SK-N-SH (cell line): ENCODE results near the gene FOXP1. TPM values are rescaled to one million over a fixed set of nuclear protein-coding genes. Genes with fewer than 3 reads are reported as not detected.

Experiments used
- CTCF ChIA-PET: fragments of 300-600, 350-600 bp; formaldehyde crosslinking; extraction: SDS; loops from one replicate; lab custom pipeline; 2021; lab: Yijun Ruan, JAX
- POLR2A ChIA-PET: fragments of 350-600 bp; sonication (Branson Sonifier 250); formaldehyde crosslinking; extraction: SDS; loops from one replicate; lab custom pipeline; 2020; ENCODE audit warnings: antibody characterized with exemption, inconsistent platforms; lab: Yijun Ruan, JAX
- DNase-seq: peaks from one replicate; pipeline ENCODE4 v3.0.0; 2012
- H2AFZ ChIP-seq: fragments of 200-600 bp; sonication (generic); 2 replicates; pipeline ENCODE4 v1.8.1; 2016; ENCODE audit warnings: antibody characterized with exemption, mild to moderate bottlenecking, low read depth
- H3F3A ChIP-seq: fragments of 200-600 bp; sonication (generic); replicated peaks from 2 replicates; pipeline ENCODE3; 2016; ENCODE audit warnings: antibody characterized with exemption, mild to moderate bottlenecking; ENCODE audit not compliant: insufficient read depth
- H3K27ac ChIP-seq, 2 experiments: fragments of 200-500 bp in 1 of 2; fragments of 200-600 bp in 1 of 2; sonication (Bioruptor generic) in 1 of 2; sonication (generic), shearing (Covaris generic) in 1 of 2; 2 replicates each; pipeline versions ENCODE4 v1.5.1 to v1.6.1; 2014 to 2016; ENCODE audit warnings: low read depth in 2 of 2, inconsistent platforms in 1 of 2, low read length in 1 of 2, mild to moderate bottlenecking in 1 of 2, mixed read lengths in 1 of 2
- H3K27me3 ChIP-seq: fragments of 200-600 bp; sonication (generic), shearing (Covaris generic); 2 replicates; pipeline ENCODE4 v1.6.1; 2016; ENCODE audit warnings: mixed run types; ENCODE audit not compliant: insufficient read depth
- H3K36me3 ChIP-seq, 2 experiments: fragments of 200-500 bp in 1 of 2; fragments of 200-600 bp in 1 of 2; sonication (Bioruptor generic) in 1 of 2; sonication (generic) in 1 of 2; replicated peaks in 1 of 2; 2 replicates each; pipeline versions ENCODE3 to v1.5.1; 2014 to 2016; ENCODE audit warnings: low read length in 1 of 2, mild to moderate bottlenecking in 1 of 2; ENCODE audit not compliant: insufficient read depth in 2 of 2, control insufficient read depth in 1 of 2
- H3K4me1 ChIP-seq, 2 experiments: fragments of 200-500 bp in 1 of 2; fragments of 200-600 bp in 1 of 2; sonication (Bioruptor generic) in 1 of 2; sonication (generic), shearing (Covaris generic) in 1 of 2; 2 replicates each; pipeline versions ENCODE4 v1.5.1 to v1.6.1; 2014 to 2016; ENCODE audit warnings: low read depth in 1 of 2, low read length in 1 of 2, mixed run types in 1 of 2; ENCODE audit not compliant: insufficient read depth in 2 of 2, control insufficient read depth in 1 of 2
- H3K4me2 ChIP-seq: fragments of 200-600 bp; sonication (generic), shearing (Covaris generic); 2 replicates; pipeline ENCODE4 v1.6.1; 2017; ENCODE audit warnings: mixed run types
- H3K4me3 ChIP-seq, 2 experiments: fragments of 200-500 bp in 1 of 2; fragments of 200-600 bp in 1 of 2; sonication (Bioruptor generic) in 1 of 2; sonication (generic), shearing (Covaris generic) in 1 of 2; 2 replicates each; pipeline versions ENCODE4 v1.5.1 to v1.8.1; 2014 to 2016; ENCODE audit warnings: low read depth in 2 of 2, inconsistent platforms in 1 of 2, low read length in 1 of 2, mild to moderate bottlenecking in 1 of 2, mixed read lengths in 1 of 2, moderate library complexity in 1 of 2
- H3K79me2 ChIP-seq: fragments of 200-600 bp; sonication (generic); 2 replicates; pipeline ENCODE4 v1.8.1; 2017; ENCODE audit warnings: mild to moderate bottlenecking; ENCODE audit not compliant: insufficient read depth
- H3K9ac ChIP-seq: fragments of 200-600 bp; sonication (generic); 2 replicates; pipeline ENCODE4 v1.6.1; 2017; ENCODE audit warnings: mixed run types
- H3K9me2 ChIP-seq: fragments of 200-600 bp; sonication (generic); 2 replicates; pipeline ENCODE4 v1.6.1; 2017; ENCODE audit warnings: mixed run types
- H3K9me3 ChIP-seq: fragments of 200-600 bp; sonication (generic); 2 replicates; pipeline ENCODE4 v1.6.1; 2017; ENCODE audit warnings: mixed run types, mild to moderate bottlenecking, moderate library complexity
- H4K20me1 ChIP-seq: fragments of 200-600 bp; sonication (generic); 2 replicates; pipeline ENCODE4 v1.6.1; 2017; ENCODE audit warnings: mild to moderate bottlenecking, mixed run types; ENCODE audit not compliant: insufficient read depth
- EZH2phosphoT487 ChIP-seq: fragments of 200-600 bp; sonication (generic); IDR thresholded peaks from 2 replicates; pipeline ENCODE4 v1.6.1; 2017; ENCODE audit warnings: low read depth, mixed run types, mild to moderate bottlenecking, antibody characterized with exemption, moderate library complexity, borderline replicate concordance
- RAD21 ChIP-seq: IDR thresholded peaks from 2 replicates; pipeline ENCODE4 v1.6.1; 2012; ENCODE audit warnings: mild to moderate bottlenecking, low read length
- RCOR1 ChIP-seq: fragments of 150-350 bp; IDR thresholded peaks from 2 replicates; pipeline ENCODE4 v1.6.1; 2017; ENCODE audit warnings: antibody characterized with exemption, low read length
- REST ChIP-seq: IDR thresholded peaks from 2 replicates; pipeline ENCODE4 v1.6.1; 2012; ENCODE audit warnings: mild to moderate bottlenecking, low read depth, low read length, moderate library complexity
- SIN3A ChIP-seq: IDR thresholded peaks from 2 replicates; pipeline ENCODE4 v1.6.1; 2012; ENCODE audit warnings: low read depth, mild to moderate bottlenecking, low read length, moderate library complexity, borderline replicate concordance
- TAF1 ChIP-seq: IDR thresholded peaks from 2 replicates; pipeline ENCODE4 v1.6.1; 2012; ENCODE audit warnings: low read depth, mild to moderate bottlenecking, low read length, moderate library complexity, borderline replicate concordance
- USF1 ChIP-seq: IDR thresholded peaks from 2 replicates; pipeline ENCODE4 v1.4.0; 2012; ENCODE audit warnings: low read depth, borderline replicate concordance
- WGBS: methylation state at CpG from one replicate; pipeline ENCODE4 v1.1.6; 2017; ENCODE audit warnings: low lambda C conversion rate; 5-methylcytosine and 5-hydroxymethylcytosine counted together
- polyA plus RNA-seq, 3 experiments: library from polyadenylated mRNA; depleted of rRNA; stranded (reverse); fragments of >200 nt; gene quantifications; 2 replicates each; pipeline ENCODE4 v1.2.3, GENCODE V29; 2012
- TF ChIP-seq, protein P1 (sequence below): IDR thresholded peaks from 2 replicates; pipeline ENCODE4 v1.4.0; 2012; ENCODE audit warnings: low read depth, borderline replicate concordance
- TF ChIP-seq, protein P2 (sequence below): IDR thresholded peaks from 2 replicates; pipeline ENCODE4 v1.4.0; 2012; ENCODE audit warnings: low read depth
- TF ChIP-seq, protein P3 (sequence below): fragments of 150-350 bp; IDR thresholded peaks from 2 replicates; pipeline ENCODE4 v1.6.1; 2017; ENCODE audit warnings: antibody characterized with exemption, low read length, low read depth, borderline replicate concordance

FOXP1 gene
- polyA plus RNA-seq, 1 of the 3 experiments (the other 2 are of a cell fraction), result 8.8 TPM

DNA sequence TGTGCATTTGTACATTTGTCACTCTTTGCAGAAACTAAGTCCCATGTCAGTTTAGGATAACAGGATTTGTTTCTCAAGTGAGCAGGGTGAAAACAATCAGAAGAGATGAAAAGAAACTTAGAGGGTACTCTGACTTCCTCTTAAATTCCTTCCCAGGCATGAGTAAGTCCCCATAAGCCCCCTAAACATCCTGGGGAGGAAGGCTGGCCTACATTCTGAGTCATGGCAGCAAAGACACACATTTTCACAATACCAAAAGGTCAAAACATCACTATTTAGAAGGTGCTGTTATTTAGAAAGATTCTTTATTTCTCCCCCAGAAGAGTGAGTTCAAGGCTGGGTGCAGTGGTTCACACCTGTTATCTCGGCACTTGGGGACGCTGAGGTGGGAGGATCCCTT lies 7.6 kb upstream of the FOXP1 start:
- Histone ChIP-seq H3K79me2 (peaks cover 15% of the 10 kb centered on the region), H3K4me2 (no peak overlapping the region), H3K36me3 (no peaks in the 10 kb centered on the region), H3K9ac (no peak overlapping the region), H3K27me3 (no peaks in the 10 kb centered on the region), H3K4me3 (no peak overlapping the region), H3F3A (peaks cover 9% of the 10 kb centered on the region), H2AFZ (no peak overlapping the region), H3K9me3 (peaks cover 4% of the 10 kb centered on the region; the same call in 1 of the 2 replicates), H3K9me2 (no peaks in the 10 kb centered on the region), H3K27ac (no peak overlapping the region), H4K20me1 (no peaks in the 10 kb centered on the region), H3K4me1 (peaks cover 0 to 13% of the 10 kb centered on the region in 2 experiments; a peak in 3 of 4 replicates)
- WGBS, result 100% methylated on average over 2 of the region's 2 CpGs
- ChIA-PET POLR2A (no interaction called here), CTCF (interaction anchor here (1.3 kb wide), 1 partner anchor 19 kb away, joined by 3 read pairs; no protein-coding TSS in a partner anchor)
- DNase-seq, result no peak
- TF ChIP-seq RAD21 (no peak), EZH2phosphoT487 (no peak), USF1 (no peak), RCOR1 (no peak), REST (no peak), SIN3A (no peak), TAF1 (no peak)
- TF ChIP-seq, protein P1, sequence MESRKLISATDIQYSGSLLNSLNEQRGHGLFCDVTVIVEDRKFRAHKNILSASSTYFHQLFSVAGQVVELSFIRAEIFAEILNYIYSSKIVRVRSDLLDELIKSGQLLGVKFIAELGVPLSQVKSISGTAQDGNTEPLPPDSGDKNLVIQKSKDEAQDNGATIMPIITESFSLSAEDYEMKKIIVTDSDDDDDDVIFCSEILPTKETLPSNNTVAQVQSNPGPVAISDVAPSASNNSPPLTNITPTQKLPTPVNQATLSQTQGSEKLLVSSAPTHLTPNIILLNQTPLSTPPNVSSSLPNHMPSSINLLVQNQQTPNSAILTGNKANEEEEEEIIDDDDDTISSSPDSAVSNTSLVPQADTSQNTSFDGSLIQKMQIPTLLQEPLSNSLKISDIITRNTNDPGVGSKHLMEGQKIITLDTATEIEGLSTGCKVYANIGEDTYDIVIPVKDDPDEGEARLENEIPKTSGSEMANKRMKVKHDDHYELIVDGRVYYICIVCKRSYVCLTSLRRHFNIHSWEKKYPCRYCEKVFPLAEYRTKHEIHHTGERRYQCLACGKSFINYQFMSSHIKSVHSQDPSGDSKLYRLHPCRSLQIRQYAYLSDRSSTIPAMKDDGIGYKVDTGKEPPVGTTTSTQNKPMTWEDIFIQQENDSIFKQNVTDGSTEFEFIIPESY, result no peak
- TF ChIP-seq, protein P2, sequence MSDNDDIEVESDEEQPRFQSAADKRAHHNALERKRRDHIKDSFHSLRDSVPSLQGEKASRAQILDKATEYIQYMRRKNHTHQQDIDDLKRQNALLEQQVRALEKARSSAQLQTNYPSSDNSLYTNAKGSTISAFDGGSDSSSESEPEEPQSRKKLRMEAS, result no peak
- TF ChIP-seq, all 33 proteins: peak for 0

- DNase-seq, result no peak
- Histone ChIP-seq H3K9me2 (no peaks in the 10 kb centered on the region), H3K36me3 (no peaks in the 10 kb centered on the region), H3K27ac (no peak overlapping the region), H3K9me3 (peaks cover 4% of the 10 kb centered on the region; the same call in 1 of the 2 replicates), H4K20me1 (no peaks in the 10 kb centered on the region), H3K4me3 (no peak overlapping the region), H3K4me2 (no peak overlapping the region), H3K79me2 (peaks cover 35% of the 10 kb centered on the region), H3K4me1 (peaks cover 4 to 22% of the 10 kb centered on the region in 2 experiments; a peak in 3 of 4 replicates), H3K27me3 (no peaks in the 10 kb centered on the region), H3F3A (peaks cover 28% of the 10 kb centered on the region), H3K9ac (no peak overlapping the region), H2AFZ (no peak overlapping the region)
- ChIA-PET CTCF (interaction anchor here (1.0 to 1.5 kb wide), 3 partner anchors 872 to 1498 kb away, joined by 3 to 6 read pairs (median 4); no protein-coding TSS in a partner anchor), POLR2A (no interaction called here)
- 94% methylated on average over 2 of the region's 2 CpGs for WGBS
- TF ChIP-seq, protein P3, sequence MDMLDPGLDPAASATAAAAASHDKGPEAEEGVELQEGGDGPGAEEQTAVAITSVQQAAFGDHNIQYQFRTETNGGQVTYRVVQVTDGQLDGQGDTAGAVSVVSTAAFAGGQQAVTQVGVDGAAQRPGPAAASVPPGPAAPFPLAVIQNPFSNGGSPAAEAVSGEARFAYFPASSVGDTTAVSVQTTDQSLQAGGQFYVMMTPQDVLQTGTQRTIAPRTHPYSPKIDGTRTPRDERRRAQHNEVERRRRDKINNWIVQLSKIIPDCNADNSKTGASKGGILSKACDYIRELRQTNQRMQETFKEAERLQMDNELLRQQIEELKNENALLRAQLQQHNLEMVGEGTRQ, result no peak
- TF ChIP-seq RAD21, result no peak
- no peak for TF ChIP-seq EZH2phosphoT487
- TF ChIP-seq, protein P2, result no peak
- TF ChIP-seq, all 33 proteins: peak for 0
These were observed 5.6 kb upstream of the FOXP1 start for GRCh38 chr3:71589132-71589531.
